Mesendoderm (in vitro differentiated cells): ENCODE measurements around the gene BIN1.

Experiments
- DNase-seq: peaks from one replicate; pipeline ENCODE4 v3.0.0; 2013
- H2AK5ac ChIP-seq: 2 replicates; pipeline ENCODE4 v1.6.1; 2013; ENCODE audit warnings: low read length, inconsistent platforms
- H2BK120ac ChIP-seq: 2 replicates; pipeline ENCODE4 v1.6.1; 2013; ENCODE audit warnings: low read depth, mild to moderate bottlenecking, low read length, moderate library complexity, mixed read lengths
- H2BK15ac ChIP-seq: replicated peaks from 2 replicates; pipeline ENCODE4 v1.6.1; 2013; ENCODE audit warnings: low read depth, mild to moderate bottlenecking, moderate library complexity
- H2BK5ac ChIP-seq: 2 replicates; pipeline ENCODE4 v1.6.1; 2013; ENCODE audit warnings: low read length, inconsistent platforms
- H3K18ac ChIP-seq: 2 replicates; pipeline ENCODE4 v1.6.1; 2013; ENCODE audit warnings: mild to moderate bottlenecking, low read length, mixed read lengths
- H3K23ac ChIP-seq: one replicate; pipeline ENCODE4 v1.6.1; 2013; ENCODE audit warnings: low read length
- H3K27ac ChIP-seq: 2 replicates; pipeline ENCODE4 v1.5.1; 2013; ENCODE audit warnings: low read depth, mild to moderate bottlenecking, inconsistent platforms, low read length, moderate library complexity
- H3K27me3 ChIP-seq: 2 replicates; pipeline ENCODE4 v1.6.1; 2013; ENCODE audit warnings: low read length, control low read depth, mild to moderate bottlenecking, inconsistent platforms; ENCODE audit not compliant: insufficient read depth, poor library complexity
- H3K36me3 ChIP-seq: 2 replicates; pipeline ENCODE4 v1.6.1; 2013; ENCODE audit warnings: low read length, inconsistent platforms; ENCODE audit not compliant: control insufficient read depth, insufficient read depth
- H3K4ac ChIP-seq: one replicate; pipeline ENCODE4 v1.6.1; 2013; ENCODE audit warnings: low read depth, mild to moderate bottlenecking, low read length, moderate library complexity
- H3K4me1 ChIP-seq: 2 replicates; pipeline ENCODE4 v1.6.1; 2013; ENCODE audit warnings: low read depth, low read length, inconsistent platforms; ENCODE audit not compliant: control insufficient read depth
- H3K4me2 ChIP-seq: 2 replicates; pipeline ENCODE4 v1.6.1; 2013; ENCODE audit warnings: low read length
- H3K4me3 ChIP-seq: 2 replicates; pipeline ENCODE4 v1.5.1; 2013; ENCODE audit warnings: mild to moderate bottlenecking, low read length
- H3K56ac ChIP-seq: one replicate; pipeline ENCODE4 v1.6.1; 2013; ENCODE audit warnings: low read length
- H3K79me1 ChIP-seq: 2 replicates; pipeline ENCODE4 v1.6.1; 2013; ENCODE audit warnings: low read length, inconsistent platforms
- H3K79me2 ChIP-seq: 2 replicates; pipeline ENCODE4 v1.6.1; 2013; ENCODE audit warnings: mild to moderate bottlenecking, low read length; ENCODE audit not compliant: control insufficient read depth, insufficient read depth
- H3K9ac ChIP-seq: 2 replicates; pipeline ENCODE4 v1.6.1; 2013; ENCODE audit warnings: low read length, inconsistent platforms
- H4K5ac ChIP-seq: one replicate; pipeline ENCODE4 v1.6.1; 2013; ENCODE audit warnings: low read length
- H4K8ac ChIP-seq: one replicate; pipeline ENCODE4 v1.6.1; 2013; ENCODE audit warnings: low read depth, mild to moderate bottlenecking, control low read depth, low read length, moderate library complexity
- WGBS: extraction: QIAGEN DNeasy Blood & Tissue Kit; methylation state at CpG from one replicate; pipeline ENCODE4 v1.1.7; 2013; ENCODE audit warnings: low lambda C conversion rate, missing lambda C conversion rate; ENCODE audit not compliant: insufficient coverage; ENCODE audit errors: extremely low coverage; 5-methylcytosine and 5-hydroxymethylcytosine counted together

The BIN1 gene

GRCh38 chr2:127048618-127048935 lies 58.4 kb downstream of the BIN1 start:
- H2BK5ac ChIP-seq = no peak overlapping the region
- no peaks in the 10 kb centered on the region for H3K79me2 ChIP-seq
- H3K56ac ChIP-seq = no peak overlapping the region
- no peak for DNase-seq
- H3K4me2 ChIP-seq = no peak overlapping the region
- H3K23ac ChIP-seq = no peak overlapping the region
- no peak overlapping the region for H2BK15ac ChIP-seq
- H3K36me3 ChIP-seq = no peaks in the 10 kb centered on the region
- no peak overlapping the region for H3K18ac ChIP-seq
- no peak overlapping the region for H2AK5ac ChIP-seq
- WGBS = no CpG with 5 or more reads among the region's 6 CpGs
- no peak overlapping the region for H3K4me3 ChIP-seq
- no peak overlapping the region for H3K27ac ChIP-seq
- no peak overlapping the region for H3K4ac ChIP-seq
- H2BK120ac ChIP-seq = no peak overlapping the region
- H4K5ac ChIP-seq = no peak overlapping the region
- H3K79me1 ChIP-seq = no peaks in the 10 kb centered on the region
- H4K8ac ChIP-seq = no peak overlapping the region
- H3K4me1 ChIP-seq = no peaks in the 10 kb centered on the region
- no peak overlapping the region for H3K9ac ChIP-seq
- no peaks in the 10 kb centered on the region for H3K27me3 ChIP-seq

GRCh38 chr2:127047716-127048617 lies 59.0 kb downstream of the BIN1 start:
- no peak for DNase-seq
- H3K79me2 ChIP-seq = no peaks in the 10 kb centered on the region
- WGBS = no CpG with 5 or more reads among the region's 38 CpGs

GRCh38 chr2:127047054-127047453 lies 59.9 kb downstream of the BIN1 start:
- H3K79me2 ChIP-seq = no peaks in the 10 kb centered on the region
- no peak overlapping the region for H2AK5ac ChIP-seq
- H3K36me3 ChIP-seq = no peaks in the 10 kb centered on the region
- H2BK5ac ChIP-seq = no peak overlapping the region
- no peaks in the 10 kb centered on the region for H3K27me3 ChIP-seq
- WGBS = no CpG with 5 or more reads among the region's 8 CpGs
- no peak overlapping the region for H3K9ac ChIP-seq
- no peak overlapping the region for H4K5ac ChIP-seq
- no peak overlapping the region for H3K56ac ChIP-seq
- no peak overlapping the region for H4K8ac ChIP-seq
- no peak overlapping the region for H3K18ac ChIP-seq
- H3K27ac ChIP-seq = no peak overlapping the region
- H2BK15ac ChIP-seq = no peak overlapping the region
- H2BK120ac ChIP-seq = no peak overlapping the region
- H3K23ac ChIP-seq = no peak overlapping the region
- no peak overlapping the region for H3K4me2 ChIP-seq
- no peaks in the 10 kb centered on the region for H3K79me1 ChIP-seq
- DNase-seq = no peak
- H3K4me1 ChIP-seq = no peaks in the 10 kb centered on the region
- H3K4me3 ChIP-seq = no peak overlapping the region
- H3K4ac ChIP-seq = no peak overlapping the region

More at GRCh38 chr2:127047716-127048617, 59.0 kb downstream of the BIN1 start:
- H3K18ac ChIP-seq = no peak overlapping the region
- no peak overlapping the region for H3K4ac ChIP-seq
- H2AK5ac ChIP-seq = no peak overlapping the region
- no peak overlapping the region for H4K5ac ChIP-seq
- no peaks in the 10 kb centered on the region for H3K4me1 ChIP-seq
- no peak overlapping the region for H2BK120ac ChIP-seq
- H3K36me3 ChIP-seq = no peaks in the 10 kb centered on the region
- H3K27me3 ChIP-seq = no peaks in the 10 kb centered on the region
- no peak overlapping the region for H2BK5ac ChIP-seq
- H3K56ac ChIP-seq = no peak overlapping the region
- no peak overlapping the region for H4K8ac ChIP-seq
- H3K27ac ChIP-seq = no peak overlapping the region
- H2BK15ac ChIP-seq = no peak overlapping the region
- H3K9ac ChIP-seq = no peak overlapping the region
- H3K79me1 ChIP-seq = no peaks in the 10 kb centered on the region
- H3K4me3 ChIP-seq = no peak overlapping the region
- H3K23ac ChIP-seq = no peak overlapping the region
- no peak overlapping the region for H3K4me2 ChIP-seq

GRCh38 chr2:127046579-127046978 lies 60.4 kb downstream of the BIN1 start:
- no peak overlapping the region for H2BK15ac ChIP-seq
- WGBS = no CpG with 5 or more reads among the region's 3 CpGs
- no peak overlapping the region for H3K9ac ChIP-seq
- H4K8ac ChIP-seq = no peak overlapping the region
- no peak overlapping the region for H3K4ac ChIP-seq
- no peaks in the 10 kb centered on the region for H3K27me3 ChIP-seq
- H4K5ac ChIP-seq = no peak overlapping the region
- H3K27ac ChIP-seq = no peak overlapping the region
- no peaks in the 10 kb centered on the region for H3K79me1 ChIP-seq
- no peak overlapping the region for H2AK5ac ChIP-seq
- no peak overlapping the region for H3K18ac ChIP-seq
- no peaks in the 10 kb centered on the region for H3K79me2 ChIP-seq
- no peak overlapping the region for H3K23ac ChIP-seq
- no peak overlapping the region for H2BK5ac ChIP-seq
- no peak overlapping the region for H2BK120ac ChIP-seq
- H3K4me1 ChIP-seq = no peaks in the 10 kb centered on the region
- no peak overlapping the region for H3K56ac ChIP-seq
- H3K36me3 ChIP-seq = no peaks in the 10 kb centered on the region
- DNase-seq = no peak
- H3K4me2 ChIP-seq = no peak overlapping the region
- H3K4me3 ChIP-seq = no peak overlapping the region

- Histone ChIP-seq H2BK15ac (no peak overlapping the region), H2BK120ac (no peak overlapping the region), H3K27me3 (no peaks in the 10 kb centered on the region), H4K5ac (no peak overlapping the region), H2AK5ac (no peak overlapping the region), H3K9ac (no peak overlapping the region), H3K27ac (no peak overlapping the region), H3K4me3 (no peak overlapping the region), H3K18ac (no peak overlapping the region), H3K36me3 (no peaks in the 10 kb centered on the region), H4K8ac (no peak overlapping the region), H3K79me2 (no peaks in the 10 kb centered on the region), H3K79me1 (no peaks in the 10 kb centered on the region), H3K4me2 (no peak overlapping the region), H2BK5ac (no peak overlapping the region), H3K4ac (no peak overlapping the region), H3K4me1 (no peaks in the 10 kb centered on the region), H3K56ac (no peak overlapping the region), H3K23ac (no peak overlapping the region)
- DNase-seq = no peak
- WGBS = no CpG with 5 or more reads among the region's 20 CpGs
These were observed 61.0 kb downstream of the BIN1 start for GRCh38 chr2:127045792-127046501.
